Thyroid gland (tissue), 4 donors: ENCODE results near the gene TRAK2.

ENCODE experiments used
- POLR2A ChIP-seq, 2 donors: fragments of 450-650 bp; IDR thresholded peaks; one replicate each; pipeline ENCODE4 v1.6.1; 2017; ENCODE audit warnings: antibody characterized with exemption in 2 of 2, mild to moderate bottlenecking in 2 of 2, moderate library complexity in 1 of 2
- TF ChIP-seq, protein P1 (sequence below), 6 experiments: fragments of 200-600 bp in 3 of 6; fragments of 450-650 bp in 3 of 6; sonication (generic) in 3 of 6; IDR thresholded peaks; one replicate each; pipeline ENCODE4 v1.5.1; 2016 to 2019; ENCODE audit warnings: antibody characterized with exemption in 6 of 6, mild to moderate bottlenecking in 2 of 6, inconsistent platforms in 1 of 6, moderate library complexity in 1 of 6

DNA sequence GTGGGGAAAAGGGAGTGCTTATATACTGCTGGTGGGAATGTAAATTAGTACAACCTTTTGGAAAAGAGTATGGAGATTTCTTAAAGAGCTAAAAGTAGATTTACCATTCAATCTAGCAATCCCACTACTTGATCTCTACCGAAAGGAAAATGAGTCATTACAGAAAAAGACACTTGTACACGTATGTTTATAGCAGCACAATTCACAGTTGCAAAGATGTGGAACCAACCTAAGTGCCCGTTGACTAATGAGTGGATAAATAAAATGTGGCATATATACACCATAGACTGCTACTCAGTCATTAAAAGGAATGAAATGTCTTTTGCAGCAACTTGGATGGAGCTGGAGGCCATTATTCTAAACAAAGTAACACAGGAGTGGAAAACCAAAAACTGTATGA is 123.6 kb downstream of the TRAK2 start:
- TF ChIP-seq, protein P1, sequence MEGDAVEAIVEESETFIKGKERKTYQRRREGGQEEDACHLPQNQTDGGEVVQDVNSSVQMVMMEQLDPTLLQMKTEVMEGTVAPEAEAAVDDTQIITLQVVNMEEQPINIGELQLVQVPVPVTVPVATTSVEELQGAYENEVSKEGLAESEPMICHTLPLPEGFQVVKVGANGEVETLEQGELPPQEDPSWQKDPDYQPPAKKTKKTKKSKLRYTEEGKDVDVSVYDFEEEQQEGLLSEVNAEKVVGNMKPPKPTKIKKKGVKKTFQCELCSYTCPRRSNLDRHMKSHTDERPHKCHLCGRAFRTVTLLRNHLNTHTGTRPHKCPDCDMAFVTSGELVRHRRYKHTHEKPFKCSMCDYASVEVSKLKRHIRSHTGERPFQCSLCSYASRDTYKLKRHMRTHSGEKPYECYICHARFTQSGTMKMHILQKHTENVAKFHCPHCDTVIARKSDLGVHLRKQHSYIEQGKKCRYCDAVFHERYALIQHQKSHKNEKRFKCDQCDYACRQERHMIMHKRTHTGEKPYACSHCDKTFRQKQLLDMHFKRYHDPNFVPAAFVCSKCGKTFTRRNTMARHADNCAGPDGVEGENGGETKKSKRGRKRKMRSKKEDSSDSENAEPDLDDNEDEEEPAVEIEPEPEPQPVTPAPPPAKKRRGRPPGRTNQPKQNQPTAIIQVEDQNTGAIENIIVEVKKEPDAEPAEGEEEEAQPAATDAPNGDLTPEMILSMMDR (IDR thresholded peaks at IDR 0.05) = no peak
- TF ChIP-seq POLR2A (IDR thresholded peaks at IDR 0.05) = no peak
